ENCODE results near the gene ZNF320.

The ZNF320 gene

DNA sequence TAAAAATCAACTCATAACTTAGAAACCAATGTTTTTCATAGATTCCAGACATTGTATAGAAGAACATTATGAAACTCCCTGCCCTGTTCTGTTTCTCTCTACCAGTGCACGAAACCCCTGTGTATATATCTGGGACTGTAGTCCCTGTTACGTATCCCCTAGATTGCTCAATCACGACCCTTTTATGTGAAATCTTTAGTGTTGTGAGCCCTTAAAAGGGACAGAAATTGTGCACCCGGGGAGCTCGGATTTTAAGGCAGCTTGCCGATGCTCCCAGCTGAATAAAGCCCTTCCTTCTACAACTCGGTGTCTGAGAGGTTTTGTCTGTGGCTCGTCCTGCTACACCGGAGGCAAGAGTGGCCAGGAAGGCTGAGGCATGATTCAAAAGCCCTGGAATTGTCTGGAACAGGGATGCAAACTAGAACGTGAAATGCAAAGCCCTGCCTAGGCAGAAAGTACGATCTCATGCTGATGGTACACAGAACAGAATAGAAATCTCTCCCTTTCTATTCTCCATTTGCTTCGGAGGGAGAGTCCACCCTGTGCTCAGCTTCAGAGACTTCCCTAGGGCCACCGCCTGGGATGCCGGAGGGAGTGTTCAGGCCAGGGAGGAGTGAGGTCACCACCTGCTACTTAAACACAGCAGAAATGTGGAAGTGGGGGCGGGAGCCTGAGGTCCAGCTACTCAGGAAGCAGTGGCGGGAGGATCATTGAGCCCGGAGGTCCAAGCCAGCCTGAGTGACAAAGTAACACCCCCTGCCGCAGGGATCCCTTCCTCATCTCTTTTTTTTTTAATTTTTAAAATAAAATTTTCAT lies 26.6 kb upstream of the ZNF320 start (continued):
- TF ChIP-seq YY1 (tag by site-specific recombination; IDR thresholded peaks at IDR 0.05) (no peak), IKZF3 (tag by site-specific recombination; IDR thresholded peaks at IDR 0.05) (no peak), YY2 (tag by site-specific recombination; IDR thresholded peaks at IDR 0.05) (no peak), KLF9 (tag by site-specific recombination; IDR thresholded peaks at IDR 0.05; ENCODE audit: low read depth) (no peak), ZNF701 (tag by site-specific recombination; IDR thresholded peaks at IDR 0.05) (no peak), ZNF266 (tag by site-specific recombination; IDR thresholded peaks at IDR 0.05; ENCODE audit: low read depth) (no peak), BCL11B (tag by site-specific recombination; IDR thresholded peaks at IDR 0.05; ENCODE audit: low read depth) (no peak)

- POLR2A ChIA-PET: no interaction called here
- Histone ChIP-seq H3K36me3 (ENCODE audit: control insufficient read depth in 2 of 2, insufficient read depth in 1 of 2, low read length in 2 of 2) (no peaks in the 10 kb centered on the region), H3K4me1 (ENCODE audit: control insufficient read depth, insufficient read depth, low read length) (no peaks in the 10 kb centered on the region), H3K9me3 (ENCODE audit: control insufficient read depth, insufficient read depth, low read depth, low read length) (no peaks in the 10 kb centered on the region), H3K4me3 (ENCODE audit: low read depth, low read length) (peak within 1 kb of the TSS; percentile 72), H3K27ac (ENCODE audit: extremely low read depth, low read depth, low read length) (no peak within 1 kb of the TSS)
- CTCF ChIA-PET: no interaction called here
- TF ChIP-seq SCRT2 (tag by site-specific recombination; IDR thresholded peaks at IDR 0.05) (peak; percentile 61), PRDM10 (tag by site-specific recombination; IDR thresholded peaks at IDR 0.05) (peak; percentile 58), ZBTB8A (tag by site-specific recombination; IDR thresholded peaks at IDR 0.05) (no peak), ZXDB (tag by site-specific recombination; IDR thresholded peaks at IDR 0.05) (peak; percentile 34; the same call in 1 of the 2 replicates), ZBTB20 (tag by site-specific recombination; IDR thresholded peaks at IDR 0.05) (peak; percentile 47), ZFP3 (tag by site-specific recombination; IDR thresholded peaks at IDR 0.05; ENCODE audit: low read depth) (no peak), SP2 (tag by site-specific recombination; IDR thresholded peaks at IDR 0.05) (peak; percentile 61), PRDM1 (tag by site-specific recombination; IDR thresholded peaks at IDR 0.05) (no peak), ZNF335 (tag by site-specific recombination; conservative IDR thresholded peaks at IDR 0.05) (peak; percentile 44; the same call in 1 of the 2 replicates), KLF8 (tag by site-specific recombination; IDR thresholded peaks at IDR 0.05) (peak; percentile 76), SP3 (tag by site-specific recombination; IDR thresholded peaks at IDR 0.05) (0 out of 2 replicates have a peak, but pooled peaks have one; percentile 53), ZNF76 (tag by site-specific recombination; IDR thresholded peaks at IDR 0.05; ENCODE audit: borderline replicate concordance, low read depth) (peak; percentile 32; the same call in 1 of the 2 replicates), KLF1 (tag by site-specific recombination; IDR thresholded peaks at IDR 0.05) (peak; percentile 89), KLF9 (tag by site-specific recombination; IDR thresholded peaks at IDR 0.05; ENCODE audit: low read depth) (peak; percentile 35; the same call in 1 of the 2 replicates), ZNF792 (tag by site-specific recombination; IDR thresholded peaks at IDR 0.05) (0 out of 2 replicates have a peak, but pooled peaks have one; percentile 54)
- TF ChIP-seq, protein P1, sequence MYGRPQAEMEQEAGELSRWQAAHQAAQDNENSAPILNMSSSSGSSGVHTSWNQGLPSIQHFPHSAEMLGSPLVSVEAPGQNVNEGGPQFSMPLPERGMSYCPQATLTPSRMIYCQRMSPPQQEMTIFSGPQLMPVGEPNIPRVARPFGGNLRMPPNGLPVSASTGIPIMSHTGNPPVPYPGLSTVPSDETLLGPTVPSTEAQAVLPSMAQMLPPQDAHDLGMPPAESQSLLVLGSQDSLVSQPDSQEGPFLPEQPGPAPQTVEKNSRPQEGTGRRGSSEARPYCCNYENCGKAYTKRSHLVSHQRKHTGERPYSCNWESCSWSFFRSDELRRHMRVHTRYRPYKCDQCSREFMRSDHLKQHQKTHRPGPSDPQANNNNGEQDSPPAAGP (tag by site-specific recombination; IDR thresholded peaks at IDR 0.05): no peak
- TF ChIP-seq, protein P2, sequence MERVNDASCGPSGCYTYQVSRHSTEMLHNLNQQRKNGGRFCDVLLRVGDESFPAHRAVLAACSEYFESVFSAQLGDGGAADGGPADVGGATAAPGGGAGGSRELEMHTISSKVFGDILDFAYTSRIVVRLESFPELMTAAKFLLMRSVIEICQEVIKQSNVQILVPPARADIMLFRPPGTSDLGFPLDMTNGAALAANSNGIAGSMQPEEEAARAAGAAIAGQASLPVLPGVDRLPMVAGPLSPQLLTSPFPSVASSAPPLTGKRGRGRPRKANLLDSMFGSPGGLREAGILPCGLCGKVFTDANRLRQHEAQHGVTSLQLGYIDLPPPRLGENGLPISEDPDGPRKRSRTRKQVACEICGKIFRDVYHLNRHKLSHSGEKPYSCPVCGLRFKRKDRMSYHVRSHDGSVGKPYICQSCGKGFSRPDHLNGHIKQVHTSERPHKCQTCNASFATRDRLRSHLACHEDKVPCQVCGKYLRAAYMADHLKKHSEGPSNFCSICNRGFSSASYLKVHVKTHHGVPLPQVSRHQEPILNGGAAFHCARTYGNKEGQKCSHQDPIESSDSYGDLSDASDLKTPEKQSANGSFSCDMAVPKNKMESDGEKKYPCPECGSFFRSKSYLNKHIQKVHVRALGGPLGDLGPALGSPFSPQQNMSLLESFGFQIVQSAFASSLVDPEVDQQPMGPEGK (tag by site-specific recombination; IDR thresholded peaks at IDR 0.05): 0 out of 2 replicates have a peak, but pooled peaks have one; percentile 11
- TF ChIP-seq, protein P3, sequence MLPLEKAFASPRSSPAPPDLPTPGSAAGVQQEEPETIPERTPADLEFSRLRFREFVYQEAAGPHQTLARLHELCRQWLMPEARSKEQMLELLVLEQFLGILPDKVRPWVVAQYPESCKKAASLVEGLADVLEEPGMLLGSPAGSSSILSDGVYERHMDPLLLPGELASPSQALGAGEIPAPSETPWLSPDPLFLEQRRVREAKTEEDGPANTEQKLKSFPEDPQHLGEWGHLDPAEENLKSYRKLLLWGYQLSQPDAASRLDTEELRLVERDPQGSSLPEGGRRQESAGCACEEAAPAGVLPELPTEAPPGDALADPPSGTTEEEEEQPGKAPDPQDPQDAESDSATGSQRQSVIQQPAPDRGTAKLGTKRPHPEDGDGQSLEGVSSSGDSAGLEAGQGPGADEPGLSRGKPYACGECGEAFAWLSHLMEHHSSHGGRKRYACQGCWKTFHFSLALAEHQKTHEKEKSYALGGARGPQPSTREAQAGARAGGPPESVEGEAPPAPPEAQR (tag by site-specific recombination; IDR thresholded peaks at IDR 0.05): no peak
Observed at GRCh38 chr19:52922841-52923777, 25.7 kb upstream of the ZNF320 start, which contains the start of gene ZNF888. ZNF888 (minus strand) TSS chr19:52923428; CDS start chr19:52917873, 5,555 bp downstream.
